HEK293 (cell line): ENCODE data around the gene ZCCHC10.
A peak's percentile ranks its signal among the peaks of the same experiment; 100 is the strongest.

Source experiments
- CTCF ChIA-PET: fragments of 350-600 bp; formaldehyde crosslinking; extraction: SDS; loops from one replicate; lab custom pipeline; 2021; ENCODE audit warnings: antibody characterized with exemption; lab: Yijun Ruan, JAX
- POLR2A ChIA-PET: fragments of 300-600 bp; formaldehyde crosslinking; extraction: SDS; loops from one replicate; lab custom pipeline; 2020; ENCODE audit warnings: antibody characterized with exemption, inconsistent platforms; lab: Yijun Ruan, JAX
- H3K27ac ChIP-seq: fragments of 200-500 bp; sonication (Bioruptor generic); 2 replicates; pipeline ENCODE4 v1.5.1; 2014; ENCODE audit warnings: low read depth, low read length, control low read depth, inconsistent platforms; ENCODE audit errors: extremely low read depth
- H3K36me3 ChIP-seq, 2 experiments: fragments of 200-500 bp in 1 of 2; sonication (Bioruptor generic) in 1 of 2; 1 replicate in 1 of 2; 2 replicates in 1 of 2; pipeline ENCODE4 v1.5.1; 2014 to 2017; ENCODE audit warnings: inconsistent platforms in 2 of 2, low read length in 2 of 2; ENCODE audit not compliant: control insufficient read depth in 2 of 2, insufficient read depth in 1 of 2
- H3K4me1 ChIP-seq: fragments of 200-500 bp; sonication (Bioruptor generic); 2 replicates; pipeline ENCODE4 v1.5.1; 2014; ENCODE audit warnings: mild to moderate bottlenecking, low read length, inconsistent platforms; ENCODE audit not compliant: control insufficient read depth, insufficient read depth
- H3K4me3 ChIP-seq: 2 replicates; pipeline ENCODE4 v1.5.1; 2011; ENCODE audit warnings: low read depth, mild to moderate bottlenecking, control low read depth, low read length, moderate library complexity
- H3K9me3 ChIP-seq: fragments of 200-500 bp; sonication (Bioruptor generic); 2 replicates; pipeline ENCODE4 v1.5.1; 2014; ENCODE audit warnings: low read depth, low read length, inconsistent platforms; ENCODE audit not compliant: control insufficient read depth, insufficient read depth
- ZFP3 ChIP-seq: fragments of 450-650 bp; formaldehyde crosslinking; IDR thresholded peaks from 2 replicates; pipeline ENCODE4 v1.5.1; 2016; ENCODE audit warnings: low read depth, missing biosample characterization, missing genetic modification characterization
- ZNF221 ChIP-seq: fragments of 450-650 bp; formaldehyde crosslinking; IDR thresholded peaks from 2 replicates; pipeline ENCODE4 v1.5.1; 2017; ENCODE audit warnings: missing biosample characterization, missing genetic modification characterization, borderline replicate concordance
- ZNF391 ChIP-seq: fragments of 450-650 bp; formaldehyde crosslinking; IDR thresholded peaks from 2 replicates; pipeline ENCODE4 v1.5.1; 2016; ENCODE audit warnings: low read depth, missing biosample characterization, missing genetic modification characterization, borderline replicate concordance
- ZNF48 ChIP-seq: fragments of 450-650 bp; formaldehyde crosslinking; IDR thresholded peaks from 2 replicates; pipeline ENCODE4 v1.5.1; 2016; ENCODE audit warnings: missing biosample characterization, missing genetic modification characterization
- ZNF549 ChIP-seq: fragments of 450-650 bp; IDR thresholded peaks from 2 replicates; pipeline ENCODE4 v1.5.1; 2018; ENCODE audit warnings: missing biosample characterization, missing genetic modification characterization, mild to moderate bottlenecking, inconsistent platforms, moderate library complexity
- ZNF707 ChIP-seq: fragments of 450-650 bp; formaldehyde crosslinking; IDR thresholded peaks from 2 replicates; pipeline ENCODE4 v1.5.1; 2016; ENCODE audit warnings: missing biosample characterization, missing genetic modification characterization
- TF ChIP-seq, protein P1 (sequence below): fragments of 450-650 bp; formaldehyde crosslinking; IDR thresholded peaks from 2 replicates; pipeline ENCODE4 v1.5.1; 2016; ENCODE audit warnings: missing biosample characterization, missing genetic modification characterization
- TF ChIP-seq, protein P2 (sequence below): fragments of 450-650 bp; formaldehyde crosslinking; IDR thresholded peaks from 2 replicates; pipeline ENCODE4 v1.5.1; 2016; ENCODE audit warnings: missing biosample characterization, missing genetic modification characterization, borderline replicate concordance
- TF ChIP-seq, protein P3 (sequence below): fragments of 450-650 bp; formaldehyde crosslinking; IDR thresholded peaks from 2 replicates; pipeline ENCODE4 v1.5.1; 2017; ENCODE audit warnings: missing biosample characterization, missing genetic modification characterization

The ZCCHC10 gene

DNA sequence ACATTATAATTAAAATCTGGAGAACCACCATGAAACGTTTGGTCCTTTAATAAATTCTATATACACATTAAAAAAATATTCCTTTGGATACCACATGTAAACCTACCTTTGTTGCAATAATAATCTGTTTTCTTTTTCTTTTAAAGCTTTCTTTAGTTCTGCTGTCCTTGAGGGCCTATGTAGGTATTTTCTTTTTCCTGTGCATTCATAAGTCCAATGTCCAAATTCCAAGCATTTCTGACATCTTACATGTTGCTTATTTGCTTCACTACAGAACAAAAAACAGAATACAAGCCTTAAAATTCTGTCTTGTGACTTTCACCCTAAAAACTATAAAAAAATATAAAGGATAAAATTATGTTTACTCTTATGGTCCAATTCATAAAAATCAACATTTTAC, 19.7 kb downstream of the ZCCHC10 start (continued):
- no peak for TF ChIP-seq ZNF391
- TF ChIP-seq, protein P1, sequence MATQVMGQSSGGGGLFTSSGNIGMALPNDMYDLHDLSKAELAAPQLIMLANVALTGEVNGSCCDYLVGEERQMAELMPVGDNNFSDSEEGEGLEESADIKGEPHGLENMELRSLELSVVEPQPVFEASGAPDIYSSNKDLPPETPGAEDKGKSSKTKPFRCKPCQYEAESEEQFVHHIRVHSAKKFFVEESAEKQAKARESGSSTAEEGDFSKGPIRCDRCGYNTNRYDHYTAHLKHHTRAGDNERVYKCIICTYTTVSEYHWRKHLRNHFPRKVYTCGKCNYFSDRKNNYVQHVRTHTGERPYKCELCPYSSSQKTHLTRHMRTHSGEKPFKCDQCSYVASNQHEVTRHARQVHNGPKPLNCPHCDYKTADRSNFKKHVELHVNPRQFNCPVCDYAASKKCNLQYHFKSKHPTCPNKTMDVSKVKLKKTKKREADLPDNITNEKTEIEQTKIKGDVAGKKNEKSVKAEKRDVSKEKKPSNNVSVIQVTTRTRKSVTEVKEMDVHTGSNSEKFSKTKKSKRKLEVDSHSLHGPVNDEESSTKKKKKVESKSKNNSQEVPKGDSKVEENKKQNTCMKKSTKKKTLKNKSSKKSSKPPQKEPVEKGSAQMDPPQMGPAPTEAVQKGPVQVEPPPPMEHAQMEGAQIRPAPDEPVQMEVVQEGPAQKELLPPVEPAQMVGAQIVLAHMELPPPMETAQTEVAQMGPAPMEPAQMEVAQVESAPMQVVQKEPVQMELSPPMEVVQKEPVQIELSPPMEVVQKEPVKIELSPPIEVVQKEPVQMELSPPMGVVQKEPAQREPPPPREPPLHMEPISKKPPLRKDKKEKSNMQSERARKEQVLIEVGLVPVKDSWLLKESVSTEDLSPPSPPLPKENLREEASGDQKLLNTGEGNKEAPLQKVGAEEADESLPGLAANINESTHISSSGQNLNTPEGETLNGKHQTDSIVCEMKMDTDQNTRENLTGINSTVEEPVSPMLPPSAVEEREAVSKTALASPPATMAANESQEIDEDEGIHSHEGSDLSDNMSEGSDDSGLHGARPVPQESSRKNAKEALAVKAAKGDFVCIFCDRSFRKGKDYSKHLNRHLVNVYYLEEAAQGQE (tag by site-specific recombination), result no peak
- TF ChIP-seq, protein P2, sequence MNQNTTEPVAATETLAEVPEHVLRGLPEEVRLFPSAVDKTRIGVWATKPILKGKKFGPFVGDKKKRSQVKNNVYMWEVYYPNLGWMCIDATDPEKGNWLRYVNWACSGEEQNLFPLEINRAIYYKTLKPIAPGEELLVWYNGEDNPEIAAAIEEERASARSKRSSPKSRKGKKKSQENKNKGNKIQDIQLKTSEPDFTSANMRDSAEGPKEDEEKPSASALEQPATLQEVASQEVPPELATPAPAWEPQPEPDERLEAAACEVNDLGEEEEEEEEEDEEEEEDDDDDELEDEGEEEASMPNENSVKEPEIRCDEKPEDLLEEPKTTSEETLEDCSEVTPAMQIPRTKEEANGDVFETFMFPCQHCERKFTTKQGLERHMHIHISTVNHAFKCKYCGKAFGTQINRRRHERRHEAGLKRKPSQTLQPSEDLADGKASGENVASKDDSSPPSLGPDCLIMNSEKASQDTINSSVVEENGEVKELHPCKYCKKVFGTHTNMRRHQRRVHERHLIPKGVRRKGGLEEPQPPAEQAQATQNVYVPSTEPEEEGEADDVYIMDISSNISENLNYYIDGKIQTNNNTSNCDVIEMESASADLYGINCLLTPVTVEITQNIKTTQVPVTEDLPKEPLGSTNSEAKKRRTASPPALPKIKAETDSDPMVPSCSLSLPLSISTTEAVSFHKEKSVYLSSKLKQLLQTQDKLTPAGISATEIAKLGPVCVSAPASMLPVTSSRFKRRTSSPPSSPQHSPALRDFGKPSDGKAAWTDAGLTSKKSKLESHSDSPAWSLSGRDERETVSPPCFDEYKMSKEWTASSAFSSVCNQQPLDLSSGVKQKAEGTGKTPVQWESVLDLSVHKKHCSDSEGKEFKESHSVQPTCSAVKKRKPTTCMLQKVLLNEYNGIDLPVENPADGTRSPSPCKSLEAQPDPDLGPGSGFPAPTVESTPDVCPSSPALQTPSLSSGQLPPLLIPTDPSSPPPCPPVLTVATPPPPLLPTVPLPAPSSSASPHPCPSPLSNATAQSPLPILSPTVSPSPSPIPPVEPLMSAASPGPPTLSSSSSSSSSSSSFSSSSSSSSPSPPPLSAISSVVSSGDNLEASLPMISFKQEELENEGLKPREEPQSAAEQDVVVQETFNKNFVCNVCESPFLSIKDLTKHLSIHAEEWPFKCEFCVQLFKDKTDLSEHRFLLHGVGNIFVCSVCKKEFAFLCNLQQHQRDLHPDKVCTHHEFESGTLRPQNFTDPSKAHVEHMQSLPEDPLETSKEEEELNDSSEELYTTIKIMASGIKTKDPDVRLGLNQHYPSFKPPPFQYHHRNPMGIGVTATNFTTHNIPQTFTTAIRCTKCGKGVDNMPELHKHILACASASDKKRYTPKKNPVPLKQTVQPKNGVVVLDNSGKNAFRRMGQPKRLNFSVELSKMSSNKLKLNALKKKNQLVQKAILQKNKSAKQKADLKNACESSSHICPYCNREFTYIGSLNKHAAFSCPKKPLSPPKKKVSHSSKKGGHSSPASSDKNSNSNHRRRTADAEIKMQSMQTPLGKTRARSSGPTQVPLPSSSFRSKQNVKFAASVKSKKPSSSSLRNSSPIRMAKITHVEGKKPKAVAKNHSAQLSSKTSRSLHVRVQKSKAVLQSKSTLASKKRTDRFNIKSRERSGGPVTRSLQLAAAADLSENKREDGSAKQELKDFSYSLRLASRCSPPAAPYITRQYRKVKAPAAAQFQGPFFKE (tag by site-specific recombination), result no peak

DNA sequence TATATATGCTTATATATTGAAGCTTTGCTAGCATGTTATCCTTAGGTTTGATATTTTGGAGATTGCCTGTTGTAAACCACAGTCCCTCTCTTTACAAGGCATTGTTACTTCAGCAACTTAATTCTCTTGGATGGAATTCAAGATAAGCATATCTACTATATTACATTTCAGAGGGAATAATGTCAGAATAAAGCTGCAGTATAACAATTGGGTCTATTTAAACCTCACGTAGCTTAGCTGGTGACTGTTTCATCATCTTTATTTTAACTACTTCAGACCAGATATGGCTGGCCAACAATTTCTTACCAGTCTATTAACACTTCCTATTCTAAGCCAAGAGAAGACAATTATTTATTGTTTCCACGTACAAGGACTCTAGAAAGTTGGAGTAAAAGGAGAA, 27.1 kb downstream of the ZCCHC10 start:
- TF ChIP-seq ZFP3 (tag by site-specific recombination) (no peak), ZNF707 (tag by site-specific recombination) (no peak), ZNF549 (tag by site-specific recombination) (0 out of 2 replicates have a peak, but pooled peaks have one; percentile 11)
- TF ChIP-seq, protein P3, sequence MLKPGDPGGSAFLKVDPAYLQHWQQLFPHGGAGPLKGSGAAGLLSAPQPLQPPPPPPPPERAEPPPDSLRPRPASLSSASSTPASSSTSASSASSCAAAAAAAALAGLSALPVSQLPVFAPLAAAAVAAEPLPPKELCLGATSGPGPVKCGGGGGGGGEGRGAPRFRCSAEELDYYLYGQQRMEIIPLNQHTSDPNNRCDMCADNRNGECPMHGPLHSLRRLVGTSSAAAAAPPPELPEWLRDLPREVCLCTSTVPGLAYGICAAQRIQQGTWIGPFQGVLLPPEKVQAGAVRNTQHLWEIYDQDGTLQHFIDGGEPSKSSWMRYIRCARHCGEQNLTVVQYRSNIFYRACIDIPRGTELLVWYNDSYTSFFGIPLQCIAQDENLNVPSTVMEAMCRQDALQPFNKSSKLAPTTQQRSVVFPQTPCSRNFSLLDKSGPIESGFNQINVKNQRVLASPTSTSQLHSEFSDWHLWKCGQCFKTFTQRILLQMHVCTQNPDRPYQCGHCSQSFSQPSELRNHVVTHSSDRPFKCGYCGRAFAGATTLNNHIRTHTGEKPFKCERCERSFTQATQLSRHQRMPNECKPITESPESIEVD (tag by site-specific recombination), result peak; percentile 52; the same call in 1 of the 2 replicates
- Histone ChIP-seq H3K36me3 (peaks cover 10 to 11% of the 10 kb centered on the region in 2 experiments; a peak in 2 of 3 replicates), H3K9me3 (no peaks in the 10 kb centered on the region), H3K4me1 (no peaks in the 10 kb centered on the region), H3K27ac (no peak overlapping the region), H3K4me3 (no peak overlapping the region)
- CTCF ChIA-PET, result no interaction called here
- POLR2A ChIA-PET, result interaction anchor here (0.9 to 1.1 kb wide), 2 partner anchors 26 to 53 kb away, joined by 3 to 4 read pairs; no protein-coding TSS in a partner anchor

DNA sequence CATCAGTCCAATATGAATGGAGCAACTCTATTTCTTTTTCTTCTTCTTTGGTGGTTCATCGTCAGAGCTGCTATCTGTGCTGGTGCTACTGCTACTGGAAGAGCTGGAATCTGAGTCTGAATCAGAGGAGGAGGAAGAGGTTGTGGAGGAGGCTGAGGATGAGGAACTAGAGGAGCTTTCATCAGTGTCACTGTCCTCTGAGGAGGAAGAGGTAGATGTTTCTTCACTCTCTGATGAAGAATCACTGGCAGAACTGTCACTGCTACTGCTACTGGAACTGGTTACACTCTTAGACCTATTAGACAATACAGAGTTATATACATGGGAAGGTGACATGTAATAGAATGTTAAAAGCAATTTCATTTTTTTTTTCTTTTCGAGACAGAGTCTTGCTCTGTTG, 27.8 kb downstream of the ZCCHC10 start:
- no peaks in the 10 kb centered on the region for H3K4me1 ChIP-seq
- H3K27ac ChIP-seq, result no peak overlapping the region
- ChIA-PET POLR2A (interaction anchor here (1.1 kb wide), 1 partner anchor 26 kb away, joined by 4 read pairs; no protein-coding TSS in a partner anchor), CTCF (no interaction called here)
- no peak overlapping the region for H3K4me3 ChIP-seq
- no peaks in the 10 kb centered on the region for H3K9me3 ChIP-seq
- H3K36me3 ChIP-seq, result peaks cover 3 to 11% of the 10 kb centered on the region in 2 experiments; a peak in 2 of 3 replicates
- TF ChIP-seq ZNF48 (tag by site-specific recombination) (no peak), ZNF221 (tag by site-specific recombination) (no peak)
